ENCODE data around the gene COL15A1. TPM values are rescaled to one million over a fixed set of nuclear protein-coding genes. Genes with fewer than 3 reads are reported as not detected.
A peak's percentile ranks its signal among the peaks of the same experiment; 100 is the strongest.

Gene COL15A1
- total RNA-seq, 4 donors from 2014 or later, result 4.6 to 51.9 (median 10.7) TPM

GRCh38 chr9:99056886-99057664 is 113.4 kb downstream of the COL15A1 start:
- H3K36me3 ChIP-seq, result no peaks in the 10 kb centered on the region
- WGBS, 2 donors (ENCODE audit: low coverage in 1 of 2), result 67 to 86% methylated on average over 4 to 5 of the region's 5 CpGs
- in situ Hi-C loops (cut with MboI; ENCODE audit: low pct_ligation_motif_present in 1 of 4, low pct_unique_long_range_greater_than_20kb in 1 of 4, low sequenced_read_pairs in 3 of 4), result no loop called here
- no peaks in the 10 kb centered on the region for H3K27me3 ChIP-seq
- no peak for DNase-seq
- H3K4me1 ChIP-seq, result peaks cover 0 to 39% (median 4%) of the 10 kb centered on the region in 4 donors
- H3K9me3 ChIP-seq, result no peaks in the 10 kb centered on the region
- no peak overlapping the region for H3K4me3 ChIP-seq
- TF ChIP-seq POLR2AphosphoS5 (IDR thresholded peaks at IDR 0.05), result no peak
- TF ChIP-seq EP300 (IDR thresholded peaks at IDR 0.05; ENCODE audit: low read depth), result no peak
- no peak for TF ChIP-seq POLR2A (IDR thresholded peaks at IDR 0.05)
- TF ChIP-seq CTCF (IDR thresholded peaks at IDR 0.05), result no peak
- intact Hi-C loops (cut with DNase I; ENCODE audit: low total_unique reads), result no loop called here
- H3K27ac ChIP-seq, result peak overlapping the region; percentile 46 to 62 (median 52)

- no peak overlapping the region for H3K4me3 ChIP-seq
- in situ Hi-C loops (cut with MboI; ENCODE audit: low pct_ligation_motif_present in 1 of 4, low pct_unique_long_range_greater_than_20kb in 1 of 4, low sequenced_read_pairs in 3 of 4) (no loop called here), intact Hi-C loops (cut with DNase I; ENCODE audit: low total_unique reads) (no loop called here)
- H3K36me3 ChIP-seq, result no peaks in the 10 kb centered on the region
- TF ChIP-seq CTCF (IDR thresholded peaks at IDR 0.05), result no peak
- no peak for TF ChIP-seq POLR2A (IDR thresholded peaks at IDR 0.05)
- TF ChIP-seq EP300 (IDR thresholded peaks at IDR 0.05; ENCODE audit: low read depth), result no peak
- TF ChIP-seq POLR2AphosphoS5 (IDR thresholded peaks at IDR 0.05), result no peak
- WGBS, 2 donors (ENCODE audit: low coverage in 1 of 2), result 63 to 66% methylated on average over 2 to 7 of the region's 7 CpGs
- peaks cover 0 to 31% (median 4%) of the 10 kb centered on the region in 4 donors for H3K4me1 ChIP-seq
- peak; percentile 68 for DNase-seq
- no peaks in the 10 kb centered on the region for H3K27me3 ChIP-seq
- H3K9me3 ChIP-seq, result no peaks in the 10 kb centered on the region
- H3K27ac ChIP-seq, result peak overlapping the region; percentile 46 to 62 (median 52)
These were observed 114.2 kb downstream of the COL15A1 start for GRCh38 chr9:99057665-99058625.

GRCh38 chr9:99058964-99059921 is 115.5 kb downstream of the COL15A1 start:
- Histone ChIP-seq H3K9me3 (no peaks in the 10 kb centered on the region), H3K27ac (peak overlapping the region; percentile 32 to 62 (median 50)), H3K27me3 (no peaks in the 10 kb centered on the region), H3K4me3 (no peak overlapping the region), H3K4me1 (peaks cover 0 to 24% (median 2%) of the 10 kb centered on the region in 4 donors), H3K36me3 (no peaks in the 10 kb centered on the region)
- TF ChIP-seq EP300 (IDR thresholded peaks at IDR 0.05; ENCODE audit: low read depth), result no peak
- TF ChIP-seq POLR2AphosphoS5 (IDR thresholded peaks at IDR 0.05), result no peak
- TF ChIP-seq CTCF (IDR thresholded peaks at IDR 0.05), result no peak
- TF ChIP-seq POLR2A (IDR thresholded peaks at IDR 0.05), result no peak
- in situ Hi-C loops (cut with MboI; ENCODE audit: low pct_ligation_motif_present in 1 of 4, low pct_unique_long_range_greater_than_20kb in 1 of 4, low sequenced_read_pairs in 3 of 4) (no loop called here), intact Hi-C loops (cut with DNase I; ENCODE audit: low total_unique reads) (no loop called here)
- DNase-seq, result peak; percentile 23
- 53 to 71% methylated on average over 2 to 8 of the region's 8 CpGs for WGBS, 2 donors (ENCODE audit: low coverage in 1 of 2)

Data from transverse colon (tissue), 4 donors.